ENCODE measurements around the gene OR1A1.

Gene OR1A1, protein sequence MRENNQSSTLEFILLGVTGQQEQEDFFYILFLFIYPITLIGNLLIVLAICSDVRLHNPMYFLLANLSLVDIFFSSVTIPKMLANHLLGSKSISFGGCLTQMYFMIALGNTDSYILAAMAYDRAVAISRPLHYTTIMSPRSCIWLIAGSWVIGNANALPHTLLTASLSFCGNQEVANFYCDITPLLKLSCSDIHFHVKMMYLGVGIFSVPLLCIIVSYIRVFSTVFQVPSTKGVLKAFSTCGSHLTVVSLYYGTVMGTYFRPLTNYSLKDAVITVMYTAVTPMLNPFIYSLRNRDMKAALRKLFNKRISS

DNA sequence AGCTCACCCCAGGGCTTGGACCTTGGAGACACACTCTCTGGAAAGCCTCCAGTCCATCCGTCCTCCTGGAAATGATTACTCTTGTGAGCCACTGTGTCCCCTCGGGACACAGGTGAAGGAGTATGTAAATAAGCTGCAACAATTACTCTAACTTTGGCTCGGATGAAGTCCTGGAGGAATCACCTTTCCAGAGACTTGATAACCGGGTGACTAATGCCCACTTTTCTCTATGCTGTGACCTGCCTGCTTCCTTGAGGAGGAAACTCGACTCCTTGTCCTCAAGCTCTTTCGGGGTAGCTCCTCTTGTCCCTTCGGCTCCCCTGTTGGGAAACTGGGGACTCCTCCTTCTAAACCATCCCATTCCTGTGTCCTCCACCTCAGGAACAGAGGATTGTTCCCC, at the start of gene OR1A1:
Gene OR1A1, plus strand, starts transcription at position 301 of the 400 bp plus-strand sequence. CDS start 7,954 bp downstream, outside the sequence.
- TF ChIP-seq EZH2phosphoT487 (IDR thresholded peaks at IDR 0.05; ENCODE audit: low read depth), result no peak
- TF ChIP-seq, protein P1, sequence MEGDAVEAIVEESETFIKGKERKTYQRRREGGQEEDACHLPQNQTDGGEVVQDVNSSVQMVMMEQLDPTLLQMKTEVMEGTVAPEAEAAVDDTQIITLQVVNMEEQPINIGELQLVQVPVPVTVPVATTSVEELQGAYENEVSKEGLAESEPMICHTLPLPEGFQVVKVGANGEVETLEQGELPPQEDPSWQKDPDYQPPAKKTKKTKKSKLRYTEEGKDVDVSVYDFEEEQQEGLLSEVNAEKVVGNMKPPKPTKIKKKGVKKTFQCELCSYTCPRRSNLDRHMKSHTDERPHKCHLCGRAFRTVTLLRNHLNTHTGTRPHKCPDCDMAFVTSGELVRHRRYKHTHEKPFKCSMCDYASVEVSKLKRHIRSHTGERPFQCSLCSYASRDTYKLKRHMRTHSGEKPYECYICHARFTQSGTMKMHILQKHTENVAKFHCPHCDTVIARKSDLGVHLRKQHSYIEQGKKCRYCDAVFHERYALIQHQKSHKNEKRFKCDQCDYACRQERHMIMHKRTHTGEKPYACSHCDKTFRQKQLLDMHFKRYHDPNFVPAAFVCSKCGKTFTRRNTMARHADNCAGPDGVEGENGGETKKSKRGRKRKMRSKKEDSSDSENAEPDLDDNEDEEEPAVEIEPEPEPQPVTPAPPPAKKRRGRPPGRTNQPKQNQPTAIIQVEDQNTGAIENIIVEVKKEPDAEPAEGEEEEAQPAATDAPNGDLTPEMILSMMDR (IDR thresholded peaks at IDR 0.05; ENCODE audit: low read depth, low read length), result no peak
- H3K27me3 ChIP-seq (ENCODE audit: low read depth, low read length), result no peaks in the 10 kb centered on the region
- no peak within 1 kb of the TSS for H2AFZ ChIP-seq (ENCODE audit: low read depth, low read length)
- H3K79me2 ChIP-seq (ENCODE audit: low read length), result no peaks in the 10 kb centered on the region
- no peak within 1 kb of the TSS for H3K27ac ChIP-seq (ENCODE audit: low read length)
- no peak within 1 kb of the TSS for H3K4me3 ChIP-seq (ENCODE audit: low read length)
- H3K4me2 ChIP-seq (ENCODE audit: low read length), result no peak within 1 kb of the TSS
- no peaks in the 10 kb centered on the region for H4K20me1 ChIP-seq (ENCODE audit: insufficient read depth, low read length)
- no peaks in the 10 kb centered on the region for H3K4me1 ChIP-seq (ENCODE audit: low read length)
- H3K36me3 ChIP-seq (replicated peaks; ENCODE audit: low read depth, low read length), result no peaks in the 10 kb centered on the region
- H3K9ac ChIP-seq (ENCODE audit: low read length), result no peak within 1 kb of the TSS
- no peaks in the 10 kb centered on the region for H3K9me3 ChIP-seq (ENCODE audit: insufficient read depth, low read length)

DNA sequence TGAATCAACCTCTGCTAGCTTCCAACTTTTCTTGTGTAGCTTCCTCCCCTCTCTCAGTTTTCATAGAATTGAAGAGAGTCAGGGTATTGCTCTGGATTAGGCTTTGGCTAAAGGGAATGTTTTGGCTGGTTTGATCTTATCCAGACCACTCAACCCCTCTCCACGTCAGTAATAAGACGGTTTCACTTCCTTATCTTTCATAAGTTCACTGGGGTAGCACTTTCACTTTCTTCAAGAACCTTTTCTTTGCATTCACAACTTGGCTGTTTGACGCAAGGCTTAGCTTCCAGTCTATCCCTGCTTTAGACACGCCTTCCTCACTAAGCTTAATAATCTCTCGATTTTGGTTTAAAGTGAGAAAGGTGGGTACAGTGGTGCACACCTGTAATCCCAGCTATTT, 39.9 kb upstream of the OR1A1 start:
- no peaks in the 10 kb centered on the region for H3K36me3 ChIP-seq (replicated peaks; ENCODE audit: low read depth, low read length)
- H3K27ac ChIP-seq (ENCODE audit: low read length), result no peak overlapping the region
- TF ChIP-seq EZH2phosphoT487 (IDR thresholded peaks at IDR 0.05; ENCODE audit: low read depth), result no peak
- TF ChIP-seq, protein P1 (IDR thresholded peaks at IDR 0.05; ENCODE audit: low read depth, low read length), result no peak
- H3K79me2 ChIP-seq (ENCODE audit: low read length), result no peaks in the 10 kb centered on the region
- H3K4me2 ChIP-seq (ENCODE audit: low read length), result peak overlapping the region; percentile 36
- H3K27me3 ChIP-seq (ENCODE audit: low read depth, low read length), result no peaks in the 10 kb centered on the region
- no peaks in the 10 kb centered on the region for H3K9me3 ChIP-seq (ENCODE audit: insufficient read depth, low read length)
- peaks cover 6% of the 10 kb centered on the region for H3K4me1 ChIP-seq (ENCODE audit: low read length)
- no peaks in the 10 kb centered on the region for H4K20me1 ChIP-seq (ENCODE audit: insufficient read depth, low read length)
- no peak overlapping the region for H2AFZ ChIP-seq (ENCODE audit: low read depth, low read length)
- no peak overlapping the region for H3K4me3 ChIP-seq (ENCODE audit: low read length)
- H3K9ac ChIP-seq (ENCODE audit: low read length), result no peak overlapping the region

DNA sequence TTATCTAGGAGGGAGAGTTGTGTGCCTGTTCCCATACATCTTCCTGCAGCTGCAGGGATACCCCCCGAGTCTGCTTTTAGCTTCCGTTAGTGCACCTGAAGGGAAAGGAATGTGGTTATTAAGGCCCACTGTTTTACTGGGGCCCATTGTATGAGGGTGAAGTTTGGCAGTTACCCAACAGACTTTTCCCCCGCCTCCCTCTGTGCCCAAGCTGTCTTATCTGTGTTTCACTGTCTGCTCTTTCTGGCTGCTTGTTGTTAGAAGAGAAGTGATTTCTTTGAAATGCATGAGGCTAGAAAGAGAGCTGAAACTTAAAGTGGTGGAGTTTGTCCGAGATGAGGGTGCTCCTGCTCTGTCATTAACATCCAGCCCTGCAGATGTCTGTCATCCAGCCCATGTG, 17.5 kb upstream of the OR1A1 start:
- H3K36me3 ChIP-seq (replicated peaks; ENCODE audit: low read depth, low read length), result no peaks in the 10 kb centered on the region
- no peaks in the 10 kb centered on the region for H3K79me2 ChIP-seq (ENCODE audit: low read length)
- H3K9me3 ChIP-seq (ENCODE audit: insufficient read depth, low read length), result no peaks in the 10 kb centered on the region
- no peak overlapping the region for H3K4me2 ChIP-seq (ENCODE audit: low read length)
- H4K20me1 ChIP-seq (ENCODE audit: insufficient read depth, low read length), result no peaks in the 10 kb centered on the region
- no peaks in the 10 kb centered on the region for H3K27me3 ChIP-seq (ENCODE audit: low read depth, low read length)
- H3K27ac ChIP-seq (ENCODE audit: low read length), result no peak overlapping the region
- H2AFZ ChIP-seq (ENCODE audit: low read depth, low read length), result no peak overlapping the region
- H3K9ac ChIP-seq (ENCODE audit: low read length), result no peak overlapping the region
- TF ChIP-seq, protein P1 (IDR thresholded peaks at IDR 0.05; ENCODE audit: low read depth, low read length), result no peak
- no peak for TF ChIP-seq EZH2phosphoT487 (IDR thresholded peaks at IDR 0.05; ENCODE audit: low read depth)
- H3K4me1 ChIP-seq (ENCODE audit: low read length), result no peaks in the 10 kb centered on the region
- no peak overlapping the region for H3K4me3 ChIP-seq (ENCODE audit: low read length)

DNA sequence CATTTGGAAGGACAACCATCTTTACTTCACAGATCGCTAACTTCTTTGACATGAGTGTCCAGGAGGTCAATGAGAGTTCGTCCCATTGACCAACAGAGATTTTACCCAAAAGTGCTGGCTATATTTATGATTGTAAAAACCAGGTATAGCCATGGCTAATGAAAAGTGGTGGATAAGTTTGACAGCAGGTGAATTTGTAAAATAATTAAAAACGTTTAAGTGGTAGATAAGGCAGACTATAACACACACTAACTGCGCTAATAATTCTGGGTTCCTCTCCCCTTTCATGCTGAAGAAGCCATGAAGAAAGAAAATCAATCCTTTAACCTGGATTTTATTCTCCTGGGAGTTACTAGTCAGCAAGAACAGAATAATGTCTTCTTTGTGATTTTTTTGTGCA, 10.2 kb upstream of the OR1A1 start, which contains the start of gene OR1A2:
Gene OR1A2, plus strand, starts transcription at position 301 of the 400 bp plus-strand sequence. Its CDS starts 0 bp downstream, at position 301.
- no peaks in the 10 kb centered on the region for H4K20me1 ChIP-seq (ENCODE audit: insufficient read depth, low read length)
- H3K4me1 ChIP-seq (ENCODE audit: low read length), result no peaks in the 10 kb centered on the region
- no peaks in the 10 kb centered on the region for H3K79me2 ChIP-seq (ENCODE audit: low read length)
- no peak within 1 kb of the TSS for H2AFZ ChIP-seq (ENCODE audit: low read depth, low read length)
- no peaks in the 10 kb centered on the region for H3K36me3 ChIP-seq (replicated peaks; ENCODE audit: low read depth, low read length)
- no peaks in the 10 kb centered on the region for H3K9me3 ChIP-seq (ENCODE audit: insufficient read depth, low read length)
- H3K27ac ChIP-seq (ENCODE audit: low read length), result no peak within 1 kb of the TSS
- TF ChIP-seq EZH2phosphoT487 (IDR thresholded peaks at IDR 0.05; ENCODE audit: low read depth), result no peak
- TF ChIP-seq, protein P1 (IDR thresholded peaks at IDR 0.05; ENCODE audit: low read depth, low read length), result no peak
- no peak within 1 kb of the TSS for H3K4me2 ChIP-seq (ENCODE audit: low read length)
- H3K4me3 ChIP-seq (ENCODE audit: low read length), result no peak within 1 kb of the TSS
- H3K9ac ChIP-seq (ENCODE audit: low read length), result no peak within 1 kb of the TSS
- H3K27me3 ChIP-seq (ENCODE audit: low read depth, low read length), result no peaks in the 10 kb centered on the region
